ENCODE measurements around the gene LDLRAP1.
"Not testable (repeated sequence)": the region's sequence is repeated elsewhere in the genome, so short reads cannot be mapped to it uniquely, and the experiment has no call there.

DNA sequence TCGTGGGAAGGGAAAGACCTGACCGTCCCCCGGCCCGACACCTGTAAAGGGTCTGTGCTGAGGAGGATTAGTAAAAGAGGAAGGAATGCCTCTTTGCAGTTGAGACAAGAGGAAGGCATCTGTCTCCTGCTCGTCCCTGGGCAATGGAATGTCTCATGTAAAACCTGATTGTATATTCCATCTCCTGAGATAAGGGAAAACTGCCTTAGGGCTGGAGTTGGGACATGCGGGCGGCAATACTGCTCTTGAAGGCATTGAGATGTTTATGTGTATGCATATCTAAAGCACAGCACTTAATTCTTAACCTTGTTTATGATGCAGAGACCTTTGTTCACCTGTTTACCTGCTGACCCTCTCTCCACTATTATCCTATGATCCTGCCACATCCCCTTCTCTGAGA is 44.8 kb downstream of the LDLRAP1 start:
- TF ChIP-seq YY1 (IDR thresholded peaks at IDR 0.05; ENCODE audit: insufficient read depth, insufficient read length); ZNF274 (IDR thresholded peaks at IDR 0.05; ENCODE audit: low read depth, low read length); SUZ12 (IDR thresholded peaks at IDR 0.05; ENCODE audit: extremely low read depth, insufficient read depth, insufficient read length): not testable (repeated sequence)

Data from NT2/D1 (cell line).